IMR-90 (cell line): ENCODE results near the gene CKAP2. TPM values are rescaled to one million over a fixed set of nuclear protein-coding genes. Genes with fewer than 3 reads are reported as not detected.
"Not testable (repeated sequence)": the region's sequence is repeated elsewhere in the genome, so short reads cannot be mapped to it uniquely, and the experiment has no call there.

Experiments used
- ATAC-seq: fragments of 200-7000 bp; cut with Tn5 transposase; 2 replicates; pipeline ENCODE4 v1.9.1; 2020; ENCODE audit warnings: low read depth, mild to moderate bottlenecking, moderate library complexity
- BruUV-seq: library from RNA; stranded (reverse); fragments of 400-500 nt; replicated peaks from 2 replicates; lab custom pipeline; 2021; lab: Mats Ljungman, UMichigan
- CTCF ChIA-PET: fragments of 300-600 bp; formaldehyde crosslinking; extraction: SDS; loops from one replicate; lab custom pipeline; 2021; ENCODE audit warnings: antibody characterized with exemption; lab: Yijun Ruan, JAX
- POLR2A ChIA-PET: fragments of 300-600 bp; sonication (Branson Sonifier 250); formaldehyde crosslinking; loops from one replicate; lab custom pipeline; 2022; ENCODE audit warnings: antibody characterized with exemption; ENCODE audit not compliant: unreplicated experiment; lab: Charles Lee
- DNase-seq: peaks from one replicate; pipeline ENCODE4 v3.0.0; 2013
- H2AFZ ChIP-seq: replicated peaks from 2 replicates; pipeline ENCODE3; 2013; ENCODE audit warnings: low read length, mild to moderate bottlenecking; ENCODE audit not compliant: poor library complexity
- H2AK5ac ChIP-seq: 2 replicates; pipeline ENCODE4 v1.6.1; 2013; ENCODE audit warnings: low read depth, low read length, inconsistent platforms
- H2AK9ac ChIP-seq: replicated peaks from 2 replicates; pipeline ENCODE3; 2013; ENCODE audit warnings: mild to moderate bottlenecking, low read depth, low read length, moderate library complexity; ENCODE audit not compliant: poor library complexity
- H2BK120ac ChIP-seq: 2 replicates; pipeline ENCODE4 v1.6.1; 2013; ENCODE audit warnings: low read depth, low read length, inconsistent platforms
- H2BK15ac ChIP-seq: 3 replicates; pipeline ENCODE4 v1.6.1; 2013; ENCODE audit warnings: low read depth, low read length, inconsistent platforms
- H2BK20ac ChIP-seq: 2 replicates; pipeline ENCODE4 v1.6.1; 2013; ENCODE audit warnings: low read depth, mild to moderate bottlenecking, inconsistent platforms, low read length, moderate library complexity
- H2BK5ac ChIP-seq: 2 replicates; pipeline ENCODE4 v1.6.1; 2013; ENCODE audit warnings: mild to moderate bottlenecking, low read depth, low read length, inconsistent platforms; ENCODE audit not compliant: poor library complexity, severe bottlenecking
- H3K14ac ChIP-seq: replicated peaks from 2 replicates; pipeline ENCODE4 v1.6.1; 2013; ENCODE audit warnings: low read depth, low read length, inconsistent platforms
- H3K18ac ChIP-seq: 2 replicates; pipeline ENCODE4 v1.6.1; 2013; ENCODE audit warnings: low read depth, low read length, control low read depth
- H3K23ac ChIP-seq: 2 replicates; pipeline ENCODE4 v1.6.1; 2013; ENCODE audit warnings: low read depth, low read length, inconsistent platforms
- H3K27ac ChIP-seq: 2 replicates; pipeline ENCODE4 v1.5.1; 2013; ENCODE audit warnings: mild to moderate bottlenecking, control low read depth, low read length; ENCODE audit not compliant: insufficient read depth
- H3K27me3 ChIP-seq: 2 replicates; pipeline ENCODE4 v1.6.1; 2013; ENCODE audit warnings: low read length; ENCODE audit not compliant: control insufficient read depth, insufficient read depth
- H3K36me3 ChIP-seq: 2 replicates; pipeline ENCODE4 v1.6.1; 2013; ENCODE audit warnings: low read length, mixed read lengths; ENCODE audit not compliant: control insufficient read depth, insufficient read depth
- H3K4ac ChIP-seq: 2 replicates; pipeline ENCODE4 v1.6.1; 2013; ENCODE audit warnings: low read depth, low read length, inconsistent platforms
- H3K4me1 ChIP-seq: 2 replicates; pipeline ENCODE4 v1.6.1; 2013; ENCODE audit warnings: low read length, mixed read lengths; ENCODE audit not compliant: control insufficient read depth, insufficient read depth
- H3K4me2 ChIP-seq: 2 replicates; pipeline ENCODE4 v1.6.1; 2013; ENCODE audit warnings: low read depth, mild to moderate bottlenecking, control low read depth, low read length, moderate library complexity
- H3K4me3 ChIP-seq: 2 replicates; pipeline ENCODE4 v1.5.1; 2013; ENCODE audit warnings: low read depth, mild to moderate bottlenecking, control low read depth, low read length, moderate library complexity; ENCODE audit not compliant: insufficient read depth
- H3K56ac ChIP-seq: 2 replicates; pipeline ENCODE4 v1.6.1; 2013; ENCODE audit warnings: low read length, inconsistent platforms; ENCODE audit not compliant: insufficient read depth; ENCODE audit errors: extremely low read depth
- H3K79me1 ChIP-seq, 2 experiments: 2 replicates each; pipeline ENCODE4 v1.6.1; 2013; ENCODE audit warnings: low read length in 2 of 2, inconsistent platforms in 1 of 2, low read depth in 1 of 2
- H3K9ac ChIP-seq: 2 replicates; pipeline ENCODE4 v1.6.1; 2013; ENCODE audit warnings: low read depth, low read length, control low read depth
- H3K9me1 ChIP-seq: 2 replicates; pipeline ENCODE4 v1.6.1; 2013; ENCODE audit warnings: low read length, inconsistent platforms; ENCODE audit not compliant: insufficient read depth
- H3K9me3 ChIP-seq: 2 replicates; pipeline ENCODE4 v1.6.1; 2013; ENCODE audit warnings: low read length; ENCODE audit not compliant: control insufficient read depth, insufficient read depth
- H4K20me1 ChIP-seq: 2 replicates; pipeline ENCODE4 v1.6.1; 2013; ENCODE audit warnings: low read length, inconsistent platforms; ENCODE audit not compliant: insufficient read depth
- H4K5ac ChIP-seq: 2 replicates; pipeline ENCODE4 v1.6.1; 2013; ENCODE audit warnings: mild to moderate bottlenecking, low read depth, low read length, control low read depth
- H4K8ac ChIP-seq, 2 experiments: 2 replicates each; pipeline ENCODE4 v1.6.1; 2013; ENCODE audit warnings: low read depth in 2 of 2, low read length in 2 of 2, control low read depth in 1 of 2, inconsistent platforms in 1 of 2
- H4K91ac ChIP-seq: 2 replicates; pipeline ENCODE4 v1.6.1; 2013; ENCODE audit warnings: low read depth, low read length, inconsistent platforms; ENCODE audit not compliant: insufficient read depth
- WGBS, 2 experiments: methylation state at CpG; one replicate each; pipeline versions ENCODE4 v1.1.5 to v1.1.7; 2013; ENCODE audit warnings: missing lambda C conversion rate in 2 of 2; ENCODE audit not compliant: insufficient read length in 1 of 2; ENCODE audit errors: extremely low coverage in 2 of 2; 5-methylcytosine and 5-hydroxymethylcytosine counted together
- dilution Hi-C: fragments of 300-500 bp; cut with HindIII; formaldehyde crosslinking; loops from one replicate; pipeline ENCODE4 v1.14.3; 2018; ENCODE audit warnings: low sequenced_read_pairs; ENCODE audit not compliant: unreplicated experiment
- in situ Hi-C: fragments of 300-500 bp; cut with MboI; formaldehyde crosslinking; loops from 3 replicates; pipeline ENCODE4 v1.14.3; 2019; ENCODE audit warnings: low sequenced_read_pairs, inconsistent platforms, mixed read lengths
- intact Hi-C: fragments of 100-400 bp; cut with micrococcal nuclease; formaldehyde crosslinking; loops from 2 replicates; pipeline ENCODE4 v1.10.0; 2022
- polyA plus RNA-seq, 3 experiments: library from polyadenylated mRNA; depleted of rRNA; stranded (reverse); fragments of >200 nt; gene quantifications; 2 replicates each; pipeline ENCODE4 v1.2.3, GENCODE V29; 2012; ENCODE audit warnings: low replicate concordance in 1 of 3
- total RNA-seq: library from RNA; depleted of rRNA; stranded (reverse); fragments of >200 nt; gene quantifications from 2 replicates; pipeline ENCODE4 v1.2.3, GENCODE V29; 2012

Gene CKAP2
- total and polyA plus RNA-seq, 2 of the 4 experiments (the other 2 are of a cell fraction) = 23.0 to 44.6 TPM

GRCh38 chr13:52494241-52494640 is 39.0 kb downstream of the CKAP2 start:
- ATAC-seq, H3K36me3 ChIP-seq, H3K4me3 ChIP-seq, H2BK20ac ChIP-seq, H3K18ac ChIP-seq, dilution Hi-C loops, H3K56ac ChIP-seq, H3K9me1 ChIP-seq, H3K4ac ChIP-seq, intact Hi-C loops, H3K9me3 ChIP-seq, H4K5ac ChIP-seq, H3K4me1 ChIP-seq, in situ Hi-C loops, CTCF ChIA-PET, H3K14ac ChIP-seq, POLR2A ChIA-PET, H3K4me2 ChIP-seq, BruUV-seq, DNase-seq, H3K79me1 ChIP-seq, H2BK15ac ChIP-seq, H3K27me3 ChIP-seq, H3K9ac ChIP-seq, H4K20me1 ChIP-seq, H2AFZ ChIP-seq, H4K8ac ChIP-seq, H2BK5ac ChIP-seq, H2AK9ac ChIP-seq, H3K27ac ChIP-seq, H3K23ac ChIP-seq, H2BK120ac ChIP-seq, H4K91ac ChIP-seq, H2AK5ac ChIP-seq: not testable (repeated sequence)
- WGBS, 2 experiments = no CpG with 5 or more reads among the region's 5 CpGs

- H4K5ac ChIP-seq, H4K20me1 ChIP-seq, H3K9me3 ChIP-seq, H3K4me2 ChIP-seq, H2BK15ac ChIP-seq, H3K4ac ChIP-seq, POLR2A ChIA-PET, in situ Hi-C loops, ATAC-seq, H4K91ac ChIP-seq, H3K18ac ChIP-seq, H2BK20ac ChIP-seq, CTCF ChIA-PET, H3K36me3 ChIP-seq, H3K14ac ChIP-seq, BruUV-seq, H3K9ac ChIP-seq, H3K23ac ChIP-seq, H3K4me1 ChIP-seq, intact Hi-C loops, H3K56ac ChIP-seq, H2AK5ac ChIP-seq, H3K27ac ChIP-seq, H3K9me1 ChIP-seq, H3K79me1 ChIP-seq, dilution Hi-C loops, H3K4me3 ChIP-seq, H2AFZ ChIP-seq, H4K8ac ChIP-seq, DNase-seq, H2BK5ac ChIP-seq, H2AK9ac ChIP-seq, H3K27me3 ChIP-seq, H2BK120ac ChIP-seq: not testable (repeated sequence)
- no CpG with 5 or more reads among the region's 3 CpGs for WGBS, 2 experiments
Observed at GRCh38 chr13:52497979-52498378, 42.7 kb downstream of the CKAP2 start.
